Measurements from ENCODE around the gene FLCN.

DNA sequence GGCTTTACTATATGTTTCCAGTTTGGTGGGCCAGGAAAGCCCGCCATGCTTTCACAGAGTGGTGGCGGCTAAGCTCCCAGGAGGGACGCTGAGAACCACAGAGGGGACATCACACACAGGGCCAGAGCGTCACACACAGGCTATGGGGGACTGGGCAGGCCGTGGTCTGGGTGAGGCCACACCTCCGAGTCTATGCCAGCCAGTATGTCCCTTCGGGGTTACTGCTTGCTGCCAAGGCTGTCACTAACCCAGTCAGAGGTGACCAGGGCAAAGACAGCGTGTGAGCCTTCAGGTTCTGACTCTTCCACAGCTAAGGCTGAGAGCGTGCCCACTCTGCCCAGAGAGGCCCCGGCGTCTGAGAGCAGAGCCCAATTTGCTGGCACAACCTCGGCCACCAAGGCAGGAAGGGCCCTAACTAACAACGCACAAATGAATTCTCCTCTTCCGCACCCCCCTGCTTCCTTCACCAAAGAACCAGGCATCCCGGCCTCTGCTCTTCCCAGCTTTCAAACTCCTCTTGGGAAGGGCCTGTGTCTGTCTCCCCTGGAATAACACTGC is 33.7 kb downstream of the FLCN start:
- TF ChIP-seq SUPT20H (IDR thresholded peaks at IDR 0.05; ENCODE audit: borderline replicate concordance, control insufficient read depth, low read depth, low read length) = no peak
- TF ChIP-seq IKZF1 (conservative IDR thresholded peaks at IDR 0.05) = no peak
- TF ChIP-seq GABPA (IDR thresholded peaks at IDR 0.05; ENCODE audit: low read depth) = no peak
- TF ChIP-seq SREBF1 (IDR thresholded peaks at IDR 0.05; ENCODE audit: low read length) = no peak
- TF ChIP-seq POLR2A (IDR thresholded peaks at IDR 0.05; ENCODE audit: low read depth, low read length) = no peak
- TF ChIP-seq, protein P1, sequence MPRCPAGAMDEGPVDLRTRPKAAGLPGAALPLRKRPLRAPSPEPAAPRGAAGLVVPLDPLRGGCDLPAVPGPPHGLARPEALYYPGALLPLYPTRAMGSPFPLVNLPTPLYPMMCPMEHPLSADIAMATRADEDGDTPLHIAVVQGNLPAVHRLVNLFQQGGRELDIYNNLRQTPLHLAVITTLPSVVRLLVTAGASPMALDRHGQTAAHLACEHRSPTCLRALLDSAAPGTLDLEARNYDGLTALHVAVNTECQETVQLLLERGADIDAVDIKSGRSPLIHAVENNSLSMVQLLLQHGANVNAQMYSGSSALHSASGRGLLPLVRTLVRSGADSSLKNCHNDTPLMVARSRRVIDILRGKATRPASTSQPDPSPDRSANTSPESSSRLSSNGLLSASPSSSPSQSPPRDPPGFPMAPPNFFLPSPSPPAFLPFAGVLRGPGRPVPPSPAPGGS (IDR thresholded peaks at IDR 0.05; ENCODE audit: borderline replicate concordance, insufficient read depth, low read depth, low read length, poor library complexity, severe bottlenecking) = no peak
